ENCODE measurements around the gene SLC23A1. TPM values are rescaled to one million over a fixed set of nuclear protein-coding genes. Genes with fewer than 3 reads are reported as not detected.

The SLC23A1 gene
- total and polyA plus RNA-seq, 2 of the 13 experiments (the other 11 are each of a cell fraction or from before 2014, with no cell fraction given): 6.0 to 6.6 TPM

DNA sequence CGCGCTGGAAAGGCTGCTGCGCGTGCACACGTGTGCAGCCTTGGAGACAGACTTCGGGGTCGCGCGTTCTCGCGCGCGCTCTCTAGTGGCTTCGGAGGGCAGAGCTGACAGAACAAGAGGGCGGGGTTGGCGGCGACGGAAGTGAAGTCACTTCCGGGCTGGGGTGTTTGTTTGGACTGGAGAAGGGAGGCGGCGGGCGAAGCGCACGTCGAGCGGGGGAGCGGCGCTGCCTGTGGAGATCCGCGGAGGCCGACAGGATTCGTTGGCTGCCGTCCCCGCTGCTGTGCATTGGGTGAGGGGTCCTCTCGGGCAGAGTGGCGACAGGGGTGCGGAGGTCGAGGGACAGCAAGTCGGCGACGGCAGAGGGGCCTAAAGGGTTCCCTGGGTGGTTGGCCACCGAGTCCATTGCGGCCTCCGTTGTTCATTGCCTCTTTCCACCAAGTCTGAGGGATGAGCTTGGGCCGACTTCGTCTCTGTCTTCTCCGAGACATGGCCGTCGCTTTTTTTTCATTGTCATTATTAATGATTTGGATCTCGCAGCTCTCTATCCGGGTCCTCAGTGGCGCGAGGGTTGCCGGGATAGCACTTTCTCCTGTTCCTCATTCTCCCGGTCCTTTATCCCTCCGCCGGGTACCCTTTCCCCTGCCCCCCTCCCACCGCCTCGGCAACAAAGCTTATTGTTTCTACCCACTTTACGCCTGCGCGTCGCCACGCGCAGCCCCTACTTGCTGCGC is 41.2 kb downstream of the SLC23A1 start, which contains the start of gene PAIP2 (continued):
- no peak for TF ChIP-seq CEBPZ (IDR thresholded peaks at IDR 0.05; ENCODE audit: low read length)
- no peak for TF ChIP-seq HMGA1 (CRISPR knock-in tag; conservative IDR thresholded peaks at IDR 0.05)
- TF ChIP-seq, protein P1, sequence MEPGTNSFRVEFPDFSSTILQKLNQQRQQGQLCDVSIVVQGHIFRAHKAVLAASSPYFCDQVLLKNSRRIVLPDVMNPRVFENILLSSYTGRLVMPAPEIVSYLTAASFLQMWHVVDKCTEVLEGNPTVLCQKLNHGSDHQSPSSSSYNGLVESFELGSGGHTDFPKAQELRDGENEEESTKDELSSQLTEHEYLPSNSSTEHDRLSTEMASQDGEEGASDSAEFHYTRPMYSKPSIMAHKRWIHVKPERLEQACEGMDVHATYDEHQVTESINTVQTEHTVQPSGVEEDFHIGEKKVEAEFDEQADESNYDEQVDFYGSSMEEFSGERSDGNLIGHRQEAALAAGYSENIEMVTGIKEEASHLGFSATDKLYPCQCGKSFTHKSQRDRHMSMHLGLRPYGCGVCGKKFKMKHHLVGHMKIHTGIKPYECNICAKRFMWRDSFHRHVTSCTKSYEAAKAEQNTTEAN (CRISPR knock-in tag; conservative IDR thresholded peaks at IDR 0.05): no peak; the same call in 1 of the 2 replicates
- TF ChIP-seq, protein P2, sequence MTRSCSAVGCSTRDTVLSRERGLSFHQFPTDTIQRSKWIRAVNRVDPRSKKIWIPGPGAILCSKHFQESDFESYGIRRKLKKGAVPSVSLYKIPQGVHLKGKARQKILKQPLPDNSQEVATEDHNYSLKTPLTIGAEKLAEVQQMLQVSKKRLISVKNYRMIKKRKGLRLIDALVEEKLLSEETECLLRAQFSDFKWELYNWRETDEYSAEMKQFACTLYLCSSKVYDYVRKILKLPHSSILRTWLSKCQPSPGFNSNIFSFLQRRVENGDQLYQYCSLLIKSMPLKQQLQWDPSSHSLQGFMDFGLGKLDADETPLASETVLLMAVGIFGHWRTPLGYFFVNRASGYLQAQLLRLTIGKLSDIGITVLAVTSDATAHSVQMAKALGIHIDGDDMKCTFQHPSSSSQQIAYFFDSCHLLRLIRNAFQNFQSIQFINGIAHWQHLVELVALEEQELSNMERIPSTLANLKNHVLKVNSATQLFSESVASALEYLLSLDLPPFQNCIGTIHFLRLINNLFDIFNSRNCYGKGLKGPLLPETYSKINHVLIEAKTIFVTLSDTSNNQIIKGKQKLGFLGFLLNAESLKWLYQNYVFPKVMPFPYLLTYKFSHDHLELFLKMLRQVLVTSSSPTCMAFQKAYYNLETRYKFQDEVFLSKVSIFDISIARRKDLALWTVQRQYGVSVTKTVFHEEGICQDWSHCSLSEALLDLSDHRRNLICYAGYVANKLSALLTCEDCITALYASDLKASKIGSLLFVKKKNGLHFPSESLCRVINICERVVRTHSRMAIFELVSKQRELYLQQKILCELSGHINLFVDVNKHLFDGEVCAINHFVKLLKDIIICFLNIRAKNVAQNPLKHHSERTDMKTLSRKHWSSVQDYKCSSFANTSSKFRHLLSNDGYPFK (CRISPR knock-in tag; IDR thresholded peaks at IDR 0.05; ENCODE audit: borderline replicate concordance): peak; percentile 78; the same call in 1 of the 2 replicates
- TF ChIP-seq NCOA5 (CRISPR knock-in tag; IDR thresholded peaks at IDR 0.05): no peak
- peak; percentile 2; the same call in 1 of the 2 replicates for TF ChIP-seq ZNF281 (CRISPR knock-in tag; IDR thresholded peaks at IDR 0.05; ENCODE audit: borderline replicate concordance)
- TF ChIP-seq ZNF280D (CRISPR knock-in tag; IDR thresholded peaks at IDR 0.05): no peak
- no peak for TF ChIP-seq CENPT (CRISPR knock-in tag; IDR thresholded peaks at IDR 0.05; ENCODE audit: low read depth)
- 0 out of 2 replicates have a peak, but pooled peaks have one; percentile 40 for TF ChIP-seq ZNF564 (CRISPR knock-in tag; IDR thresholded peaks at IDR 0.05)
- TF ChIP-seq, protein P3, sequence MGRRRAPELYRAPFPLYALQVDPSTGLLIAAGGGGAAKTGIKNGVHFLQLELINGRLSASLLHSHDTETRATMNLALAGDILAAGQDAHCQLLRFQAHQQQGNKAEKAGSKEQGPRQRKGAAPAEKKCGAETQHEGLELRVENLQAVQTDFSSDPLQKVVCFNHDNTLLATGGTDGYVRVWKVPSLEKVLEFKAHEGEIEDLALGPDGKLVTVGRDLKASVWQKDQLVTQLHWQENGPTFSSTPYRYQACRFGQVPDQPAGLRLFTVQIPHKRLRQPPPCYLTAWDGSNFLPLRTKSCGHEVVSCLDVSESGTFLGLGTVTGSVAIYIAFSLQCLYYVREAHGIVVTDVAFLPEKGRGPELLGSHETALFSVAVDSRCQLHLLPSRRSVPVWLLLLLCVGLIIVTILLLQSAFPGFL (CRISPR knock-in tag; IDR thresholded peaks at IDR 0.05): no peak
- peak; percentile 85 for TF ChIP-seq KMT2B (CRISPR knock-in tag; IDR thresholded peaks at IDR 0.05)

Measured in HepG2 (cell line).